Measurements from ENCODE around the gene ACTL6A.

GRCh38 chr3:179590669-179591068, 27.9 kb downstream of the ACTL6A start:
- TF ChIP-seq POLR2AphosphoS5 (IDR thresholded peaks at IDR 0.05; ENCODE audit: low read depth, low read length) (no peak), FOXP2 (optimal IDR thresholded peaks at IDR 0.05; ENCODE audit: borderline replicate concordance, extremely low read depth, extremely low read length, insufficient read depth) (no peak)

Measured in PFSK-1 (cell line).